Astrocyte (in vitro differentiated cells and primary cell): ENCODE data around the gene RBM27.

Source experiments
- CTCF ChIP-seq: IDR thresholded peaks from 2 replicates; pipeline ENCODE4 v1.5.1; 2011; ENCODE audit warnings: low read depth, mild to moderate bottlenecking, inconsistent platforms, low read length, moderate library complexity; ENCODE audit not compliant: insufficient read depth
- EZH2 ChIP-seq: IDR thresholded peaks from 2 replicates; pipeline ENCODE4 v1.6.1; 2012; ENCODE audit warnings: mild to moderate bottlenecking, low read length, inconsistent platforms; ENCODE audit not compliant: insufficient read depth

DNA sequence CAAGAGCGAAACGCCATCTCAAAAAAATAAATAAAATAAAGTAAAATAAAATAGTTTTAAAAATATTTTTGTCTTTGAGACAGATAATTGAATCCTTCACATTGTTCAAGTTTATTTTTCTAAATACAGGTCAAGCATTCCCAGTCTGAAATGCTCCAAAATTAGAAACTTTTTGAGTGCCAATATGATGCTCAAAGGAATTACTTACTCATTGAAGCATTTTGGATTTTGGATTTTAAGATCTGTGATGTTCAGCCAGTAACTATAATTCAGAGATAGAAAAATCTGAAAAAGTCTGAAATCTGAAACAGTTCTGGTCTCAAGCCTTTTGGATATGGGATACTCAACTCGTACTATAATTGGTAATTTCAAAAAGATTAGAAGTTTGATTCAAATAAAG, 39.8 kb downstream of the RBM27 start:
- TF ChIP-seq EZH2 (no peak), CTCF (no peak)
